Mammary epithelial cell (primary cell): Measurements from ENCODE around the gene SLC43A3.

Experiments used
- CTCF ChIP-seq, 2 donors: IDR thresholded peaks in 1 of 2; conservative IDR thresholded peaks in 1 of 2; 2 replicates each; pipeline ENCODE4 v1.5.1; 2011 to 2012; ENCODE audit warnings: inconsistent platforms in 2 of 2, low read length in 2 of 2, mild to moderate bottlenecking in 2 of 2, control low read depth in 1 of 2, low read depth in 1 of 2; ENCODE audit not compliant: insufficient read depth in 1 of 2; ENCODE audit errors: extremely low read depth in 1 of 2
- EZH2 ChIP-seq: IDR thresholded peaks from 2 replicates; pipeline ENCODE4 v1.6.1; 2012; ENCODE audit warnings: low read length, inconsistent platforms, borderline replicate concordance

- no peak for TF ChIP-seq CTCF (conservative IDR thresholded peaks at IDR 0.05 in 1 of 2, IDR thresholded peaks at IDR 0.05 in 1 of 2; ENCODE audit: extremely low read depth in 1 of 2, insufficient read depth in 1 of 2, low read depth in 1 of 2, low read length in 2 of 2)
- no peak for TF ChIP-seq EZH2
Measured at GRCh38 chr11:57358543-57358961, 68.4 kb downstream of the SLC43A3 start.
